ENCODE results near the gene CHTOP. TPM values are rescaled to one million over a fixed set of nuclear protein-coding genes. Genes with fewer than 3 reads are reported as not detected.
"Not testable (repeated sequence)": the region's sequence is repeated elsewhere in the genome, so short reads cannot be mapped to it uniquely, and the experiment has no call there.

The CHTOP gene
- total RNA-seq, 2 experiments from 2014 or later, result 96.1 to 98.3 TPM

- not testable (repeated sequence) for H3K9me3 Mint-ChIP-seq, H3K4me3 Mint-ChIP-seq, H3K27ac Mint-ChIP-seq, H3K27me3 Mint-ChIP-seq
- H3K4me1 Mint-ChIP-seq, result peaks cover 32% of the 10 kb centered on the region
- peaks cover 34% of the 10 kb centered on the region for H3K36me3 Mint-ChIP-seq (ENCODE audit: low read depth)
- ChIA-PET POLR2A (interaction anchor here (0.6 to 1.7 kb wide), 5 partner anchors 37 to 809 kb away, joined by 3 to 10 read pairs (median 6); partner anchors contain the start of genes CHTOP, JTB and RPS27), CTCF (interaction anchor here (0.6 to 1.8 kb wide), 16 partner anchors 9 to 931 kb away, joined by 3 to 6 read pairs (median 4); partner anchors contain the start of genes CHTOP and SLC27A3)
- peak; percentile 49 for DNase-seq
Observed at GRCh38 chr1:153671628-153672353, 37.9 kb downstream of the CHTOP start.

GRCh38 chr1:153673511-153673910, 39.6 kb downstream of the CHTOP start:
- Mint-ChIP-seq H3K4me3 (no peak overlapping the region), H3K4me1 (peaks cover 32% of the 10 kb centered on the region), H3K36me3 (ENCODE audit: low read depth) (peaks cover 17% of the 10 kb centered on the region), H3K27me3 (peaks cover 15% of the 10 kb centered on the region), H3K27ac (peak overlapping the region; percentile 56), H3K9me3 (no peaks in the 10 kb centered on the region)
- ChIA-PET POLR2A (no interaction called here), CTCF (no interaction called here)
- DNase-seq, result no peak

- Mint-ChIP-seq H3K4me1 (peaks cover 23% of the 10 kb centered on the region), H3K9me3 (no peaks in the 10 kb centered on the region), H3K36me3 (ENCODE audit: low read depth) (no peaks in the 10 kb centered on the region), H3K4me3 (peak overlapping the region; percentile 61), H3K27me3 (peaks cover 44% of the 10 kb centered on the region), H3K27ac (no peak overlapping the region)
- peak; percentile 53 for DNase-seq
- ChIA-PET POLR2A (no interaction called here), CTCF (interaction anchor here (0.5 to 1.0 kb wide), 4 partner anchors 26 to 1926 kb away, joined by 3 to 5 read pairs (median 3); partner anchors contain the start of gene RAB13)
Observed at GRCh38 chr1:153677718-153678518, 44.1 kb downstream of the CHTOP start.

- H3K27me3 Mint-ChIP-seq, result peaks cover 46% of the 10 kb centered on the region
- POLR2A ChIA-PET, result no interaction called here
- H3K4me1 Mint-ChIP-seq, result peaks cover 21% of the 10 kb centered on the region
Observed at GRCh38 chr1:153678519-153679336, 44.9 kb downstream of the CHTOP start, which contains the start of gene NPR1. Gene NPR1 (plus strand): TSS chr1:153678688. CDS start chr1:153679109, 421 bp downstream.

GRCh38 chr1:153679337-153680119, 45.7 kb downstream of the CHTOP start:
- peak; percentile 28 for DNase-seq
- Mint-ChIP-seq H3K4me1 (peaks cover 21% of the 10 kb centered on the region), H3K27me3 (peaks cover 49% of the 10 kb centered on the region), H3K4me3 (peak overlapping the region; percentile 29), H3K27ac (no peak overlapping the region), H3K9me3 (no peaks in the 10 kb centered on the region), H3K36me3 (ENCODE audit: low read depth) (no peaks in the 10 kb centered on the region)
- CTCF ChIA-PET, result interaction anchor here (0.6 to 1.2 kb wide), 6 partner anchors 10 to 307 kb away, joined by 3 to 4 read pairs (median 3); partner anchors contain the start of genes CREB3L4 and RAB13
- POLR2A ChIA-PET, result no interaction called here

More at GRCh38 chr1:153678519-153679336, 44.9 kb downstream of the CHTOP start, which contains the start of gene NPR1:
- Mint-ChIP-seq H3K9me3 (no peaks in the 10 kb centered on the region), H3K27ac (no peak within 1 kb of the TSS), H3K4me3 (peak within 1 kb of the TSS; percentile 61), H3K36me3 (ENCODE audit: low read depth) (no peaks in the 10 kb centered on the region)
- CTCF ChIA-PET, result interaction anchor here (0.5 to 1.0 kb wide), 3 partner anchors 57 to 1925 kb away, joined by 3 read pairs; no protein-coding TSS in a partner anchor
- DNase-seq, result peak; percentile 42

- Mint-ChIP-seq H3K9me3 (no peaks in the 10 kb centered on the region), H3K36me3 (ENCODE audit: low read depth) (no peaks in the 10 kb centered on the region), H3K27me3 (peaks cover 51% of the 10 kb centered on the region), H3K4me1 (peaks cover 21% of the 10 kb centered on the region), H3K27ac (peak overlapping the region; percentile 26), H3K4me3 (no peak overlapping the region)
- ChIA-PET CTCF (interaction anchor here (0.7 to 1.5 kb wide), 5 partner anchors 10 to 306 kb away, joined by 3 to 5 read pairs (median 3); partner anchors contain the start of genes CREB3L4 and RAB13), POLR2A (no interaction called here)
- DNase-seq, result no peak
Observed at GRCh38 chr1:153680120-153680403, 46.2 kb downstream of the CHTOP start.

GRCh38 chr1:153682730-153683129, 48.9 kb downstream of the CHTOP start:
- no peak for DNase-seq
- CTCF ChIA-PET, result interaction anchor here (1.3 to 1.9 kb wide), 3 partner anchors 11 to 68 kb away, joined by 3 to 6 read pairs (median 4); no protein-coding TSS in a partner anchor
- H3K36me3 Mint-ChIP-seq (ENCODE audit: low read depth), result no peaks in the 10 kb centered on the region
- H3K27ac Mint-ChIP-seq, result no peak overlapping the region
- H3K9me3 Mint-ChIP-seq, result no peaks in the 10 kb centered on the region
- peaks cover 17% of the 10 kb centered on the region for H3K4me1 Mint-ChIP-seq
- H3K27me3 Mint-ChIP-seq, result peaks cover 46% of the 10 kb centered on the region
- POLR2A ChIA-PET, result no interaction called here
- H3K4me3 Mint-ChIP-seq, result no peak overlapping the region

- H3K9me3 Mint-ChIP-seq, result no peaks in the 10 kb centered on the region
- H3K27me3 Mint-ChIP-seq, result peaks cover 35% of the 10 kb centered on the region
- H3K4me3 Mint-ChIP-seq, result no peak overlapping the region
- no peak overlapping the region for H3K27ac Mint-ChIP-seq
- H3K36me3 Mint-ChIP-seq (ENCODE audit: low read depth), result no peaks in the 10 kb centered on the region
- CTCF ChIA-PET, result interaction anchor here (0.5 to 1.9 kb wide), 3 partner anchors 12 to 89 kb away, joined by 3 to 6 read pairs (median 3); no protein-coding TSS in a partner anchor
- POLR2A ChIA-PET, result no interaction called here
- no peak for DNase-seq
- H3K4me1 Mint-ChIP-seq, result peaks cover 7% of the 10 kb centered on the region
Observed at GRCh38 chr1:153683854-153684253, 50.0 kb downstream of the CHTOP start.

- Mint-ChIP-seq H3K36me3 (ENCODE audit: low read depth) (no peaks in the 10 kb centered on the region), H3K9me3 (no peaks in the 10 kb centered on the region), H3K27ac (no peak overlapping the region), H3K4me3 (no peak overlapping the region), H3K27me3 (peaks cover 31% of the 10 kb centered on the region), H3K4me1 (peaks cover 3% of the 10 kb centered on the region)
- ChIA-PET CTCF (interaction anchor here (1.2 kb wide), 1 partner anchor 88 kb away, joined by 3 read pairs; no protein-coding TSS in a partner anchor), POLR2A (no interaction called here)
- no peak for DNase-seq
Observed at GRCh38 chr1:153684892-153685291, 51.0 kb downstream of the CHTOP start.

- peaks cover 25% of the 10 kb centered on the region for H3K27me3 Mint-ChIP-seq
- no peak overlapping the region for H3K27ac Mint-ChIP-seq
- no peaks in the 10 kb centered on the region for H3K4me1 Mint-ChIP-seq
- no peaks in the 10 kb centered on the region for H3K9me3 Mint-ChIP-seq
- no peaks in the 10 kb centered on the region for H3K36me3 Mint-ChIP-seq (ENCODE audit: low read depth)
- ChIA-PET CTCF (no interaction called here), POLR2A (no interaction called here)
- no peak for DNase-seq
- H3K4me3 Mint-ChIP-seq, result no peak overlapping the region
Observed at GRCh38 chr1:153685544-153686340, 51.9 kb downstream of the CHTOP start.
